GM12874 (cell line): Measurements from ENCODE around the gene IER5L.

Experiments
- CTCF ChIP-seq: IDR thresholded peaks from 2 replicates; pipeline ENCODE4 v1.5.1; 2011; ENCODE audit warnings: low read depth, mild to moderate bottlenecking, control low read depth, low read length, moderate library complexity; ENCODE audit not compliant: insufficient read depth

Gene IER5L

GRCh38 chr9:129184219-129184524 is 6.1 kb upstream of the IER5L start:
- no peak for TF ChIP-seq CTCF

- no peak for TF ChIP-seq CTCF
Observed at GRCh38 chr9:129183495-129184218, 5.6 kb upstream of the IER5L start.

- peak; percentile 33; the same call in 1 of the 2 replicates for TF ChIP-seq CTCF
Observed at GRCh38 chr9:129182625-129183494, 4.8 kb upstream of the IER5L start.

GRCh38 chr9:129182122-129182521 is 4.1 kb upstream of the IER5L start:
- no peak for TF ChIP-seq CTCF

- TF ChIP-seq CTCF: no peak
Observed at GRCh38 chr9:129181246-129181645, 3.2 kb upstream of the IER5L start.

- no peak for TF ChIP-seq CTCF
Observed at GRCh38 chr9:129178568-129179382, 714 bp upstream of the IER5L start.

GRCh38 chr9:129177443-129177790 is 644 bp downstream of the IER5L start:
- TF ChIP-seq CTCF: no peak
